Upper lobe of left lung (tissue), 4 donors: Measurements from ENCODE around the gene KDM1A.

Experiments used
- EP300 ChIP-seq, 4 donors: sonication (generic); formaldehyde crosslinking; IDR thresholded peaks; one replicate each; pipeline ENCODE4 v1.5.1; 2017; ENCODE audit warnings: antibody characterized with exemption in 4 of 4, control low read depth in 2 of 4
- POLR2A ChIP-seq, 4 donors: fragments of 450-650 bp; IDR thresholded peaks; one replicate each; pipeline ENCODE4 v1.5.1; 2016 to 2017; ENCODE audit warnings: antibody characterized with exemption in 4 of 4, mild to moderate bottlenecking in 2 of 4
- POLR2AphosphoS5 ChIP-seq, 2 donors: sonication (generic); formaldehyde crosslinking; IDR thresholded peaks; one replicate each; pipeline ENCODE4 v1.5.1; 2017; ENCODE audit warnings: antibody characterized with exemption in 2 of 2
- TF ChIP-seq, protein P1 (sequence below), 6 experiments: fragments of 450-650 bp in 4 of 6; fragments of 200-600 bp in 2 of 6; sonication (generic) in 2 of 6; IDR thresholded peaks; one replicate each; pipeline ENCODE4 v1.5.1; 2016 to 2019; ENCODE audit warnings: antibody characterized with exemption in 6 of 6

DNA sequence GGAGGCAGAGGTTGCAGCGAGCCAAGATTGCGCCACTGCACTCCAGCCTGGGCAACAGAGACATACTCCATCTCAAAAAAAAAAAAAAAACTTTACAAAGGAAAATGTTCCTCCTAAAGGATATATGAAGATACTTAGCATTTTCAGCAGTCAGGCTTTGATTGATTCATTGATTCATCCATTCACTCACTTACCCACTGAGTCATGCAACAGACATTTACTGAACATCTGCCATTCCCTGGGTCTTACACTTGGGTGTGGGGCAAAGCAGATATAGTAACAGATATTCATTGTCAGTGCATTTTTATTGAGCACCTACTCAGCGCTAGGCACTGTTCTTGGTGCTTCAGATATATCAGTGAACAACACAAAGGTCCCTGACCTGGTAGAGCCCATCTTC lies 41.0 kb upstream of the KDM1A start:
- TF ChIP-seq, protein P1, sequence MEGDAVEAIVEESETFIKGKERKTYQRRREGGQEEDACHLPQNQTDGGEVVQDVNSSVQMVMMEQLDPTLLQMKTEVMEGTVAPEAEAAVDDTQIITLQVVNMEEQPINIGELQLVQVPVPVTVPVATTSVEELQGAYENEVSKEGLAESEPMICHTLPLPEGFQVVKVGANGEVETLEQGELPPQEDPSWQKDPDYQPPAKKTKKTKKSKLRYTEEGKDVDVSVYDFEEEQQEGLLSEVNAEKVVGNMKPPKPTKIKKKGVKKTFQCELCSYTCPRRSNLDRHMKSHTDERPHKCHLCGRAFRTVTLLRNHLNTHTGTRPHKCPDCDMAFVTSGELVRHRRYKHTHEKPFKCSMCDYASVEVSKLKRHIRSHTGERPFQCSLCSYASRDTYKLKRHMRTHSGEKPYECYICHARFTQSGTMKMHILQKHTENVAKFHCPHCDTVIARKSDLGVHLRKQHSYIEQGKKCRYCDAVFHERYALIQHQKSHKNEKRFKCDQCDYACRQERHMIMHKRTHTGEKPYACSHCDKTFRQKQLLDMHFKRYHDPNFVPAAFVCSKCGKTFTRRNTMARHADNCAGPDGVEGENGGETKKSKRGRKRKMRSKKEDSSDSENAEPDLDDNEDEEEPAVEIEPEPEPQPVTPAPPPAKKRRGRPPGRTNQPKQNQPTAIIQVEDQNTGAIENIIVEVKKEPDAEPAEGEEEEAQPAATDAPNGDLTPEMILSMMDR (IDR thresholded peaks at IDR 0.05): no peak
- TF ChIP-seq POLR2AphosphoS5 (IDR thresholded peaks at IDR 0.05) (no peak), POLR2A (IDR thresholded peaks at IDR 0.05) (no peak), EP300 (IDR thresholded peaks at IDR 0.05) (no peak)
